K562 (cell line): ENCODE measurements around the gene DYRK1A. TPM values are rescaled to one million over a fixed set of nuclear protein-coding genes. Genes with fewer than 3 reads are reported as not detected.
A peak's percentile ranks its signal among the peaks of the same experiment; 100 is the strongest.

Experiments used
- ATF1 ChIP-seq, 2 experiments: fragments of 450-650 bp in 1 of 2; IDR thresholded peaks; 2 replicates each; pipeline ENCODE4 v1.6.1; 2016; ENCODE audit warnings: missing compliant biosample characterization in 1 of 2, missing genetic modification characterization in 1 of 2
- BACH1 ChIP-seq: fragments of 200-800 bp; sonication (Bioruptor generic); IDR thresholded peaks from 2 replicates; pipeline ENCODE4 v1.6.1; 2016; ENCODE audit warnings: missing genetic modification characterization, missing compliant biosample characterization
- DNMT1 ChIP-seq: fragments of 450-650 bp; IDR thresholded peaks from 2 replicates; pipeline ENCODE4 v1.6.1; 2016; ENCODE audit warnings: antibody characterized with exemption, mild to moderate bottlenecking
- ELF2 ChIP-seq: fragments of 250-450 bp; sonication (Bioruptor Pico); IDR thresholded peaks from 2 replicates; pipeline ENCODE4 v1.5.0; 2021; ENCODE audit warnings: mild to moderate bottlenecking
- MTA1 ChIP-seq: fragments of 450-650 bp; IDR thresholded peaks from 2 replicates; pipeline ENCODE4 v1.6.1; 2017; ENCODE audit warnings: borderline replicate concordance
- POLR2G ChIP-seq: fragments of 200-400 bp; formaldehyde crosslinking; IDR thresholded peaks from 2 replicates; pipeline ENCODE4 v1.6.1; 2017; ENCODE audit warnings: low read depth, mild to moderate bottlenecking, antibody characterized with exemption, low read length, moderate library complexity
- SIX5 ChIP-seq, 2 experiments: IDR thresholded peaks; 2 replicates each; pipeline ENCODE4 v1.6.1; 2011; ENCODE audit warnings: low read length in 2 of 2, borderline replicate concordance in 1 of 2, low read depth in 1 of 2, mild to moderate bottlenecking in 1 of 2, moderate library complexity in 1 of 2; ENCODE audit not compliant: insufficient read depth in 1 of 2
- SMAD2 ChIP-seq: fragments of 150-350 bp; IDR thresholded peaks from 2 replicates; pipeline ENCODE4 v1.6.1; 2014; ENCODE audit warnings: low read depth, mild to moderate bottlenecking, low read length
- SRSF9 ChIP-seq: fragments of 200-400 bp; formaldehyde crosslinking; IDR thresholded peaks from 2 replicates; pipeline ENCODE4 v1.6.1; 2017; ENCODE audit warnings: low read depth, low read length, borderline replicate concordance
- TEAD4 ChIP-seq, 2 experiments: sonication (generic) in 1 of 2; formaldehyde crosslinking in 1 of 2; IDR thresholded peaks; 2 replicates each; pipeline versions ENCODE4 v1.6.1 to v1.8.0; 2012 to 2022; ENCODE audit warnings: borderline replicate concordance in 1 of 2, inconsistent platforms in 1 of 2, low read length in 1 of 2, mild to moderate bottlenecking in 1 of 2, missing genetic modification reagents in 1 of 2
- YY1 ChIP-seq, 3 experiments: IDR thresholded peaks; 2 replicates each; pipeline ENCODE4 v1.6.1; 2011; ENCODE audit warnings: low read length in 2 of 3, mild to moderate bottlenecking in 2 of 3, moderate library complexity in 2 of 3, borderline replicate concordance in 1 of 3, control low read depth in 1 of 3, low read depth in 1 of 3; ENCODE audit not compliant: insufficient read depth in 3 of 3, insufficient replicate concordance in 2 of 3, control insufficient read depth in 1 of 3, insufficient read length in 1 of 3; ENCODE audit errors: extremely low read depth in 1 of 3
- ZEB2 ChIP-seq: fragments of 450-650 bp; IDR thresholded peaks from 2 replicates; pipeline ENCODE4 v1.6.1; 2016
- ZFPM2 ChIP-seq: fragments of 250-450 bp; sonication (Bioruptor Pico); IDR thresholded peaks from 2 replicates; pipeline ENCODE4 v1.5.1; 2022; ENCODE audit warnings: mild to moderate bottlenecking
- ZNF282 ChIP-seq: sonication (generic); formaldehyde crosslinking; IDR thresholded peaks from 2 replicates; pipeline ENCODE4 v1.8.1; 2023; ENCODE audit warnings: missing genetic modification reagents
- ZNF75A ChIP-seq: fragments of 450-650 bp; formaldehyde crosslinking; IDR thresholded peaks from 2 replicates; pipeline ENCODE4 v1.4.0; 2020; ENCODE audit warnings: mild to moderate bottlenecking
- polyA plus RNA-seq, 8 experiments: library from polyadenylated mRNA; depleted of rRNA in 4 of 8; stranded (reverse) in 5 of 8; unstranded in 3 of 8; fragments of >200 nt; fragmentation: Nextera tagmentation in 2 of 8; fragmentation: Illumina TruSeq in 1 of 8; extraction: Ambion mirVana in 2 of 8; extraction: Trizol in 1 of 8; gene quantifications; 2 replicates each; pipeline versions ENCODE4 v1.2.1 to v1.2.3, GENCODE V29; 2011 to 2014; ENCODE audit warnings: inconsistent platforms in 1 of 8, missing spikeins in 1 of 8
- total RNA-seq, 7 experiments: library from RNA; depleted of rRNA in 6 of 7; stranded (reverse); fragments of >200 nt in 6 of 7; fragmentation: Illumina TruSeq in 2 of 7; extraction: Trizol in 2 of 7; gene quantifications; 2 replicates each; pipeline versions ENCODE4 v1.2.1 to v1.2.3, GENCODE V29; 2011 to 2021; ENCODE audit warnings: low replicate concordance in 1 of 7
- TF ChIP-seq, protein P1 (sequence below): IDR thresholded peaks from 2 replicates; pipeline ENCODE4 v1.6.1; 2011; ENCODE audit warnings: borderline replicate concordance, low read depth, mild to moderate bottlenecking, moderate library complexity, low read length; ENCODE audit not compliant: insufficient read depth, poor library complexity, severe bottlenecking
- TF ChIP-seq, protein P2 (sequence below): fragments of 250-450 bp; sonication (Bioruptor Pico); IDR thresholded peaks from 2 replicates; pipeline ENCODE4 v1.8.0; 2022; ENCODE audit warnings: inconsistent platforms
- TF ChIP-seq, protein P3 (sequence below): IDR thresholded peaks from 2 replicates; pipeline ENCODE4 v1.6.1; 2014; ENCODE audit warnings: antibody characterized with exemption

The DYRK1A gene
- total and polyA plus RNA-seq, 9 of the 15 experiments (the other 6 are each of a cell fraction or from before 2014, with no cell fraction given), result 3.7 to 64.8 (median 42.3) TPM

DNA sequence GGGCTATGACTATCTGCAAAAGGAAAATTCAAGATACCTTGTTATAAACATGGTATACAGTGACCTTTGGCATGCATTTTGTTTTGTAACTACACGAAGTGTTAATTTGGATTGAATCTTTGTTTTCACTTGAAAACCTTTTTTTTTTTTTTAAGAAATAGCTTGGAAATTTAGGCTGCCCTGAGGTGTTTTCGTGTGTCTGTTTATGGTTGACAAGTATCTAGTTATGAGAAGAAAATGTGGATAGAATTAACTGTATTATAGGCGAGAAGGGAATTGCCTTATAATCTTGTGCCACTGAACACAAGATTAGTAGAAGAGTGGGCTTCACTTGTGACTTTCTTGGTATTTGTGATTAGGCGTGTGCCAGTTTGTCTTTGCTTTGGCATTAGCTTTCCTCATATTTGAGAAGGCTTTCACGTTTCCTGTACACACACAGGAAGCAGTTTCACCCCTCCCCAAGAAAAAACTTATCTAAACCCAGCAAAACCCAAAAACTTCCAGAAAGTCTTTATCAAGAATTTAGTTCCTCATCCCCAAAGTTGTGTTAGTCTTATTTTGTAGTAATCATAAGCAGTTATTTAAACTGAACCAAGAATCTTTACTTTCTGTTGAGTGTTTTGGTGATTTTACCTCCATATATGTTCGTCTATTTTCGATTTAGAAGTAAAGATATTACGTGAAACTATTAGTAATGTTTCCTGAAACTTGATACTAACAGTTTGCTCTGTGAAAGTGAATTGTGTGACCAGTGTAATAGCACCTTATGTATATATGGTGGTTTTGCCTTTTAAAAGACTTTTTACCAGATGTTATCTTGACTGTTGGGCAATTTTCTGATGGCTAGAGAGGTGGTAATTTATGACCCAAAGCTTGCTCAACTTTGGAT lies 3.8 kb downstream of the DYRK1A start (continued):
- TF ChIP-seq SMAD2 (no peak), BACH1 (tag) (peak; percentile 38; the same call in 1 of the 2 replicates), ZNF75A (CRISPR knock-in tag) (no peak), ELF2 (CRISPR knock-in tag) (peak; percentile 47; the same call in 1 of the 2 replicates), ZEB2 (peak; percentile 45; the same call in 1 of the 2 replicates), TEAD4 (IDR thresholded peaks at IDR 0.05; ENCODE audit: low read length) (peak; percentile 26; the same call in 1 of the 2 replicates), TEAD4 (CRISPR knock-in tag; IDR thresholded peaks at IDR 0.05; ENCODE audit: borderline replicate concordance) (no peak), YY1 (IDR thresholded peaks at IDR 0.05; ENCODE audit: borderline replicate concordance in 1 of 3, control insufficient read depth in 1 of 3, extremely low read depth in 1 of 3, insufficient read depth in 3 of 3, insufficient read length in 1 of 3, insufficient replicate concordance in 2 of 3, low read depth in 1 of 3, low read length in 2 of 3) (peak in 1 of 3 experiments; percentile 39), DNMT1 (no peak), ATF1 (CRISPR knock-in tag; IDR thresholded peaks at IDR 0.05) (no peak), ATF1 (tag; IDR thresholded peaks at IDR 0.05) (peak; percentile 61; the same call in 1 of the 2 replicates), POLR2G (no peak), SIX5 (IDR thresholded peaks at IDR 0.05; ENCODE audit: borderline replicate concordance in 1 of 2, insufficient read depth in 1 of 2, low read depth in 1 of 2, low read length in 2 of 2) (no peak), ZNF282 (CRISPR knock-in tag) (no peak), MTA1 (no peak), SRSF9 (no peak), ZFPM2 (CRISPR knock-in tag) (no peak)
- TF ChIP-seq, protein P1, sequence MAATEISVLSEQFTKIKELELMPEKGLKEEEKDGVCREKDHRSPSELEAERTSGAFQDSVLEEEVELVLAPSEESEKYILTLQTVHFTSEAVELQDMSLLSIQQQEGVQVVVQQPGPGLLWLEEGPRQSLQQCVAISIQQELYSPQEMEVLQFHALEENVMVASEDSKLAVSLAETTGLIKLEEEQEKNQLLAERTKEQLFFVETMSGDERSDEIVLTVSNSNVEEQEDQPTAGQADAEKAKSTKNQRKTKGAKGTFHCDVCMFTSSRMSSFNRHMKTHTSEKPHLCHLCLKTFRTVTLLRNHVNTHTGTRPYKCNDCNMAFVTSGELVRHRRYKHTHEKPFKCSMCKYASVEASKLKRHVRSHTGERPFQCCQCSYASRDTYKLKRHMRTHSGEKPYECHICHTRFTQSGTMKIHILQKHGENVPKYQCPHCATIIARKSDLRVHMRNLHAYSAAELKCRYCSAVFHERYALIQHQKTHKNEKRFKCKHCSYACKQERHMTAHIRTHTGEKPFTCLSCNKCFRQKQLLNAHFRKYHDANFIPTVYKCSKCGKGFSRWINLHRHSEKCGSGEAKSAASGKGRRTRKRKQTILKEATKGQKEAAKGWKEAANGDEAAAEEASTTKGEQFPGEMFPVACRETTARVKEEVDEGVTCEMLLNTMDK, result no peak
- TF ChIP-seq, protein P2, sequence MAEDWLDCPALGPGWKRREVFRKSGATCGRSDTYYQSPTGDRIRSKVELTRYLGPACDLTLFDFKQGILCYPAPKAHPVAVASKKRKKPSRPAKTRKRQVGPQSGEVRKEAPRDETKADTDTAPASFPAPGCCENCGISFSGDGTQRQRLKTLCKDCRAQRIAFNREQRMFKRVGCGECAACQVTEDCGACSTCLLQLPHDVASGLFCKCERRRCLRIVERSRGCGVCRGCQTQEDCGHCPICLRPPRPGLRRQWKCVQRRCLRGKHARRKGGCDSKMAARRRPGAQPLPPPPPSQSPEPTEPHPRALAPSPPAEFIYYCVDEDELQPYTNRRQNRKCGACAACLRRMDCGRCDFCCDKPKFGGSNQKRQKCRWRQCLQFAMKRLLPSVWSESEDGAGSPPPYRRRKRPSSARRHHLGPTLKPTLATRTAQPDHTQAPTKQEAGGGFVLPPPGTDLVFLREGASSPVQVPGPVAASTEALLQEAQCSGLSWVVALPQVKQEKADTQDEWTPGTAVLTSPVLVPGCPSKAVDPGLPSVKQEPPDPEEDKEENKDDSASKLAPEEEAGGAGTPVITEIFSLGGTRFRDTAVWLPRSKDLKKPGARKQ, result no peak
- TF ChIP-seq, protein P3, sequence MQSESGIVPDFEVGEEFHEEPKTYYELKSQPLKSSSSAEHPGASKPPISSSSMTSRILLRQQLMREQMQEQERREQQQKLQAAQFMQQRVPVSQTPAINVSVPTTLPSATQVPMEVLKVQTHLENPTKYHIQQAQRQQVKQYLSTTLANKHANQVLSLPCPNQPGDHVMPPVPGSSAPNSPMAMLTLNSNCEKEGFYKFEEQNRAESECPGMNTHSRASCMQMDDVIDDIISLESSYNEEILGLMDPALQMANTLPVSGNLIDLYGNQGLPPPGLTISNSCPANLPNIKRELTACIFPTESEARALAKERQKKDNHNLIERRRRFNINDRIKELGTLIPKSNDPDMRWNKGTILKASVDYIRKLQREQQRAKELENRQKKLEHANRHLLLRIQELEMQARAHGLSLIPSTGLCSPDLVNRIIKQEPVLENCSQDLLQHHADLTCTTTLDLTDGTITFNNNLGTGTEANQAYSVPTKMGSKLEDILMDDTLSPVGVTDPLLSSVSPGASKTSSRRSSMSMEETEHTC, result no peak
